HCT116 (cell line): ENCODE data around the gene RPTOR. TPM values are rescaled to one million over a fixed set of nuclear protein-coding genes. Genes with fewer than 3 reads are reported as not detected.

Experiments used
- ATAC-seq: fragments of 200-7000 bp; cut with Tn5 transposase; 2 replicates; pipeline ENCODE4 v1.9.1; 2020; ENCODE audit warnings: mild to moderate bottlenecking, moderate library complexity
- BruUV-seq: library from RNA; stranded (reverse); fragments of 400-500 nt; replicated peaks from 2 replicates; lab custom pipeline; 2021; lab: Mats Ljungman, UMichigan
- CTCF ChIA-PET: fragments of 300-600 bp; sonication (Branson Sonifier 250); formaldehyde crosslinking; loops from one replicate; lab custom pipeline; 2021; ENCODE audit warnings: antibody characterized with exemption; lab: Charles Lee
- POLR2A ChIA-PET: fragments of 300-600, 350-600 bp; sonication (Branson Sonifier 250); formaldehyde crosslinking; loops from one replicate; lab custom pipeline; 2021; ENCODE audit warnings: antibody characterized with exemption; lab: Charles Lee
- RAD21 ChIA-PET, 2 experiments: fragments of 300-600 bp; sonication (Branson Sonifier 250); formaldehyde crosslinking; loops; one replicate each; lab custom pipeline; 2023; ENCODE audit warnings: low total read pairs in 2 of 2; ENCODE audit not compliant: uncharacterized antibody in 2 of 2, unreplicated experiment in 2 of 2, low non-redundant PET in 1 of 2; lab: Charles Lee
- DNase-seq: peaks from one replicate; pipeline ENCODE4 v3.0.0-alpha.2; 2010; ENCODE audit warnings: low read depth, low spot score
- H2AFZ ChIP-seq: fragments of 200-600 bp; shearing (Covaris generic), sonication (generic); 2 replicates; pipeline ENCODE4 v1.6.1; 2017; ENCODE audit warnings: low read depth, mixed run types, mixed read lengths, antibody characterized with exemption, low read length; ENCODE audit not compliant: poor library complexity, severe bottlenecking
- H3K27ac ChIP-seq: 2 replicates; pipeline ENCODE4 v1.5.1; 2012; ENCODE audit warnings: low read depth, low read length
- H3K27me3 ChIP-seq: fragments of 200-600 bp; sonication (generic); 2 replicates; pipeline ENCODE4 v1.6.1; 2016; ENCODE audit warnings: mixed run types, low read length, mixed read lengths; ENCODE audit not compliant: insufficient read depth
- H3K36me3 ChIP-seq, 2 experiments: fragments of 200-500 bp in 1 of 2; fragments of 200-600 bp in 1 of 2; sonication (Bioruptor generic) in 1 of 2; sonication (generic) in 1 of 2; 2 replicates each; pipeline versions ENCODE4 v1.5.1 to v1.6.1; 2014 to 2016; ENCODE audit warnings: low read length in 2 of 2, inconsistent platforms in 1 of 2, mixed read lengths in 1 of 2, mixed run types in 1 of 2; ENCODE audit not compliant: insufficient read depth in 2 of 2, control insufficient read depth in 1 of 2
- H3K4me1 ChIP-seq, 2 experiments: fragments of 200-600 bp in 1 of 2; sonication (generic) in 1 of 2; 2 replicates each; pipeline versions ENCODE4 v1.5.1 to v1.6.1; 2012 to 2017; ENCODE audit warnings: low read length in 2 of 2, inconsistent platforms in 1 of 2, mild to moderate bottlenecking in 1 of 2, mixed read lengths in 1 of 2, mixed run types in 1 of 2, moderate library complexity in 1 of 2; ENCODE audit not compliant: insufficient read depth in 2 of 2, control insufficient read depth in 1 of 2
- H3K4me2 ChIP-seq: fragments of 200-600 bp; sonication (generic); 2 replicates; pipeline ENCODE4 v1.6.1; 2017; ENCODE audit warnings: mixed run types, low read length, mixed read lengths
- H3K4me3 ChIP-seq, 2 experiments: fragments of 200-600 bp in 1 of 2; sonication (generic) in 1 of 2; replicated peaks in 1 of 2; 2 replicates each; pipeline ENCODE4 v1.5.1; 2011 to 2016; ENCODE audit warnings: low read length in 2 of 2, control low read depth in 1 of 2, low read depth in 1 of 2, mild to moderate bottlenecking in 1 of 2, mixed read lengths in 1 of 2, mixed run types in 1 of 2
- H3K79me2 ChIP-seq: fragments of 200-600 bp; sonication (generic); 2 replicates; pipeline ENCODE4 v1.6.1; 2017; ENCODE audit warnings: mild to moderate bottlenecking, mixed run types, low read length, moderate library complexity, mixed read lengths; ENCODE audit not compliant: insufficient read depth
- H3K9ac ChIP-seq: fragments of 200-600 bp; sonication (generic); 2 replicates; pipeline ENCODE4 v1.6.1; 2016; ENCODE audit warnings: low read length, mixed read lengths
- H3K9me2 ChIP-seq: fragments of 200-600 bp; sonication (generic), shearing (Covaris generic); 2 replicates; pipeline ENCODE4 v1.6.1; 2017; ENCODE audit warnings: mixed run types, mild to moderate bottlenecking, moderate library complexity; ENCODE audit not compliant: insufficient read depth
- H3K9me3 ChIP-seq, 2 experiments: fragments of 200-500 bp in 1 of 2; fragments of 200-600 bp in 1 of 2; sonication (Bioruptor generic) in 1 of 2; sonication (generic) in 1 of 2; 2 replicates each; pipeline ENCODE4 v1.6.1; 2014 to 2017; ENCODE audit warnings: low read length in 2 of 2, mixed read lengths in 2 of 2, inconsistent platforms in 1 of 2, low read depth in 1 of 2, mild to moderate bottlenecking in 1 of 2, mixed run types in 1 of 2, moderate library complexity in 1 of 2; ENCODE audit not compliant: control insufficient read depth in 1 of 2, insufficient read depth in 1 of 2
- H4K20me1 ChIP-seq: fragments of 200-600 bp; sonication (generic), shearing (Covaris generic); 2 replicates; pipeline ENCODE4 v1.6.1; 2017; ENCODE audit warnings: mixed run types, mild to moderate bottlenecking, moderate library complexity; ENCODE audit not compliant: insufficient read depth
- CBX3 ChIP-seq: IDR thresholded peaks from 2 replicates; pipeline ENCODE4 v1.6.1; 2012; ENCODE audit warnings: low read depth
- CEBPB ChIP-seq: IDR thresholded peaks from 2 replicates; pipeline ENCODE4 v1.6.1; 2012; ENCODE audit warnings: low read depth
- CTCF ChIP-seq, 3 experiments: fragments of 200-600 bp in 1 of 3; sonication (generic) in 1 of 3; IDR thresholded peaks in 2 of 3; conservative IDR thresholded peaks in 1 of 3; 2 replicates each; pipeline ENCODE4 v1.5.1; 2012 to 2017; ENCODE audit warnings: low read depth in 2 of 3, low read length in 2 of 3, antibody characterized with exemption in 1 of 3, borderline replicate concordance in 1 of 3, control low read depth in 1 of 3, mild to moderate bottlenecking in 1 of 3, mixed read lengths in 1 of 3, mixed run types in 1 of 3, moderate library complexity in 1 of 3; ENCODE audit not compliant: insufficient read depth in 1 of 3
- EZH2 ChIP-seq: fragments of 200-600 bp; sonication (generic); IDR thresholded peaks from 2 replicates; pipeline ENCODE4 v1.6.1; 2017; ENCODE audit warnings: antibody characterized with exemption, mixed run types
- EZH2phosphoT487 ChIP-seq: fragments of 200-600 bp; IDR thresholded peaks from 2 replicates; pipeline ENCODE4 v1.6.1; 2018; ENCODE audit warnings: antibody characterized with exemption, borderline replicate concordance
- FOSL1 ChIP-seq: IDR thresholded peaks from 2 replicates; pipeline ENCODE4 v1.6.1; 2012; ENCODE audit warnings: low read depth
- JUND ChIP-seq: IDR thresholded peaks from 2 replicates; pipeline ENCODE4 v1.6.1; 2012
- POLR2A ChIP-seq: IDR thresholded peaks from 2 replicates; pipeline ENCODE4 v1.7.0; 2011; ENCODE audit warnings: borderline replicate concordance; ENCODE audit not compliant: insufficient read depth, insufficient read length; ENCODE audit errors: extremely low read depth
- POLR2AphosphoS5 ChIP-seq: IDR thresholded peaks from 2 replicates; pipeline ENCODE4 v1.6.1; 2011; ENCODE audit warnings: mild to moderate bottlenecking, low read depth, low read length, moderate library complexity
- SIN3A ChIP-seq: IDR thresholded peaks from 2 replicates; pipeline ENCODE4 v1.6.1; 2012; ENCODE audit warnings: low read depth
- SRF ChIP-seq: IDR thresholded peaks from 2 replicates; pipeline ENCODE4 v1.6.1; 2012; ENCODE audit warnings: low read depth
- intact Hi-C: fragments of 100-400 bp; cut with micrococcal nuclease; formaldehyde crosslinking; loops from 2 replicates; pipeline ENCODE4 v1.10.0; 2022
- total RNA-seq: library from RNA; stranded (reverse); gene quantifications from one replicate; pipeline ENCODE4 v1.2.1, GENCODE V29; 2021; ENCODE audit not compliant: unreplicated experiment
- TF ChIP-seq, protein P1 (sequence below): IDR thresholded peaks from 2 replicates; pipeline ENCODE4 v1.6.1; 2011; ENCODE audit warnings: mild to moderate bottlenecking, low read length, moderate library complexity; ENCODE audit not compliant: insufficient replicate concordance; ENCODE audit errors: extremely low read depth
- TF ChIP-seq, protein P2 (sequence below): IDR thresholded peaks from 2 replicates; pipeline ENCODE4 v1.6.1; 2012; ENCODE audit warnings: low read depth
- TF ChIP-seq, protein P3 (sequence below): IDR thresholded peaks from 2 replicates; pipeline ENCODE4 v1.6.1; 2012

The RPTOR gene
- total RNA-seq, 1 experiment from 2014 or later: 69.5 TPM

- DNase-seq: no peak
- no peak for TF ChIP-seq CEBPB
- TF ChIP-seq CBX3: no peak
- no peak for TF ChIP-seq POLR2A
- TF ChIP-seq, protein P1, sequence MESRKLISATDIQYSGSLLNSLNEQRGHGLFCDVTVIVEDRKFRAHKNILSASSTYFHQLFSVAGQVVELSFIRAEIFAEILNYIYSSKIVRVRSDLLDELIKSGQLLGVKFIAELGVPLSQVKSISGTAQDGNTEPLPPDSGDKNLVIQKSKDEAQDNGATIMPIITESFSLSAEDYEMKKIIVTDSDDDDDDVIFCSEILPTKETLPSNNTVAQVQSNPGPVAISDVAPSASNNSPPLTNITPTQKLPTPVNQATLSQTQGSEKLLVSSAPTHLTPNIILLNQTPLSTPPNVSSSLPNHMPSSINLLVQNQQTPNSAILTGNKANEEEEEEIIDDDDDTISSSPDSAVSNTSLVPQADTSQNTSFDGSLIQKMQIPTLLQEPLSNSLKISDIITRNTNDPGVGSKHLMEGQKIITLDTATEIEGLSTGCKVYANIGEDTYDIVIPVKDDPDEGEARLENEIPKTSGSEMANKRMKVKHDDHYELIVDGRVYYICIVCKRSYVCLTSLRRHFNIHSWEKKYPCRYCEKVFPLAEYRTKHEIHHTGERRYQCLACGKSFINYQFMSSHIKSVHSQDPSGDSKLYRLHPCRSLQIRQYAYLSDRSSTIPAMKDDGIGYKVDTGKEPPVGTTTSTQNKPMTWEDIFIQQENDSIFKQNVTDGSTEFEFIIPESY: no peak
- TF ChIP-seq EZH2: no peak
- TF ChIP-seq, protein P2, sequence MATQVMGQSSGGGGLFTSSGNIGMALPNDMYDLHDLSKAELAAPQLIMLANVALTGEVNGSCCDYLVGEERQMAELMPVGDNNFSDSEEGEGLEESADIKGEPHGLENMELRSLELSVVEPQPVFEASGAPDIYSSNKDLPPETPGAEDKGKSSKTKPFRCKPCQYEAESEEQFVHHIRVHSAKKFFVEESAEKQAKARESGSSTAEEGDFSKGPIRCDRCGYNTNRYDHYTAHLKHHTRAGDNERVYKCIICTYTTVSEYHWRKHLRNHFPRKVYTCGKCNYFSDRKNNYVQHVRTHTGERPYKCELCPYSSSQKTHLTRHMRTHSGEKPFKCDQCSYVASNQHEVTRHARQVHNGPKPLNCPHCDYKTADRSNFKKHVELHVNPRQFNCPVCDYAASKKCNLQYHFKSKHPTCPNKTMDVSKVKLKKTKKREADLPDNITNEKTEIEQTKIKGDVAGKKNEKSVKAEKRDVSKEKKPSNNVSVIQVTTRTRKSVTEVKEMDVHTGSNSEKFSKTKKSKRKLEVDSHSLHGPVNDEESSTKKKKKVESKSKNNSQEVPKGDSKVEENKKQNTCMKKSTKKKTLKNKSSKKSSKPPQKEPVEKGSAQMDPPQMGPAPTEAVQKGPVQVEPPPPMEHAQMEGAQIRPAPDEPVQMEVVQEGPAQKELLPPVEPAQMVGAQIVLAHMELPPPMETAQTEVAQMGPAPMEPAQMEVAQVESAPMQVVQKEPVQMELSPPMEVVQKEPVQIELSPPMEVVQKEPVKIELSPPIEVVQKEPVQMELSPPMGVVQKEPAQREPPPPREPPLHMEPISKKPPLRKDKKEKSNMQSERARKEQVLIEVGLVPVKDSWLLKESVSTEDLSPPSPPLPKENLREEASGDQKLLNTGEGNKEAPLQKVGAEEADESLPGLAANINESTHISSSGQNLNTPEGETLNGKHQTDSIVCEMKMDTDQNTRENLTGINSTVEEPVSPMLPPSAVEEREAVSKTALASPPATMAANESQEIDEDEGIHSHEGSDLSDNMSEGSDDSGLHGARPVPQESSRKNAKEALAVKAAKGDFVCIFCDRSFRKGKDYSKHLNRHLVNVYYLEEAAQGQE: no peak
- no peak for TF ChIP-seq POLR2AphosphoS5
- TF ChIP-seq SIN3A: no peak
- TF ChIP-seq SRF: no peak
- no peak for TF ChIP-seq JUND
- no peak for TF ChIP-seq EZH2phosphoT487
- TF ChIP-seq, protein P3, sequence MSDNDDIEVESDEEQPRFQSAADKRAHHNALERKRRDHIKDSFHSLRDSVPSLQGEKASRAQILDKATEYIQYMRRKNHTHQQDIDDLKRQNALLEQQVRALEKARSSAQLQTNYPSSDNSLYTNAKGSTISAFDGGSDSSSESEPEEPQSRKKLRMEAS: no peak
- no peak for TF ChIP-seq FOSL1
- TF ChIP-seq CTCF (IDR thresholded peaks at IDR 0.05 in 2 of 3, conservative IDR thresholded peaks at IDR 0.05 in 1 of 3; ENCODE audit: borderline replicate concordance in 1 of 3, insufficient read depth in 1 of 3, low read depth in 2 of 3, low read length in 2 of 3): no peak
- Histone ChIP-seq H3K4me3 (no peak overlapping the region), H3K36me3 (0 out of 4 replicates have a peak, but pooled peaks cover 0 to 2% of the 10 kb centered on the region in 2 experiments), H3K4me2 (no peak overlapping the region), H3K27me3 (no peaks in the 10 kb centered on the region), H4K20me1 (peaks cover 7% of the 10 kb centered on the region; the same call in 1 of the 2 replicates), H3K9me3 (no peaks in the 10 kb centered on the region), H3K9me2 (no peaks in the 10 kb centered on the region), H3K9ac (no peak overlapping the region), H3K79me2 (peaks cover 61% of the 10 kb centered on the region), H3K27ac (no peak overlapping the region), H2AFZ (no peak overlapping the region), H3K4me1 (peaks cover 0 to 19% of the 10 kb centered on the region in 2 experiments; a peak in 3 of 4 replicates)
- ChIA-PET POLR2A (no interaction called here), RAD21 (no interaction called here), CTCF (no interaction called here)
- ATAC-seq: no peak
- BruUV-seq: no TSS peak
- intact Hi-C loops: no loop called here
Observed at GRCh38 chr17:80681215-80681614, 136.6 kb downstream of the RPTOR start.
